GM19395 (cell line): ENCODE data around the gene SIK3.

Experiments
- ATAC-seq: cut with Tn5 transposase; IDR thresholded peaks from one replicate; pipeline ENCODE4 v1.9.1; 2021; ENCODE audit warnings: mild to moderate bottlenecking, moderate library complexity; ENCODE audit not compliant: unreplicated experiment

SIK3 gene

DNA sequence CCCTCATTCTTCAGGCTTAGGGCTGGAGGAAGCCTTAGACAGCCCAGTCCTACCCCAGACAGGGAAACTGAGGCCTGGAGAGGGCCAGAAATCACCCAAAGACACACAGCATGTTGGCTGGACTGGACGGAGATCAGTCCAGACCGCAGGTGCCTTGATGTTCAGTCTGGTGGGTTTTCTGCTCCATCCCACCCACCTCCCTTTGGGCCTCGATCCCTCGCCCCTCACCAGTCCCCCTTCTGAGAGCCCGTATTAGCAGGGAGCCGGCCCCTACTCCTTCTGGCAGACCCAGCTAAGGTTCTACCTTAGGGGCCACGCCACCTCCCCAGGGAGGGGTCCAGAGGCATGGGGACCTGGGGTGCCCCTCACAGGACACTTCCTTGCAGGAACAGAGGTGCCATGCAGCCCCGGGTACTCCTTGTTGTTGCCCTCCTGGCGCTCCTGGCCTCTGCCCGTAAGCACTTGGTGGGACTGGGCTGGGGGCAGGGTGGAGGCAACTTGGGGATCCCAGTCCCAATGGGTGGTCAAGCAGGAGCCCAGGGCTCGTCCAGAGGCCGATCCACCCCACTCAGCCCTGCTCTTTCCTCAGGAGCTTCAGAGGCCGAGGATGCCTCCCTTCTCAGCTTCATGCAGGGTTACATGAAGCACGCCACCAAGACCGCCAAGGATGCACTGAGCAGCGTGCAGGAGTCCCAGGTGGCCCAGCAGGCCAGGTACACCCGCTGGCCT, 267.9 kb downstream of the SIK3 start:
- no peak for ATAC-seq

DNA sequence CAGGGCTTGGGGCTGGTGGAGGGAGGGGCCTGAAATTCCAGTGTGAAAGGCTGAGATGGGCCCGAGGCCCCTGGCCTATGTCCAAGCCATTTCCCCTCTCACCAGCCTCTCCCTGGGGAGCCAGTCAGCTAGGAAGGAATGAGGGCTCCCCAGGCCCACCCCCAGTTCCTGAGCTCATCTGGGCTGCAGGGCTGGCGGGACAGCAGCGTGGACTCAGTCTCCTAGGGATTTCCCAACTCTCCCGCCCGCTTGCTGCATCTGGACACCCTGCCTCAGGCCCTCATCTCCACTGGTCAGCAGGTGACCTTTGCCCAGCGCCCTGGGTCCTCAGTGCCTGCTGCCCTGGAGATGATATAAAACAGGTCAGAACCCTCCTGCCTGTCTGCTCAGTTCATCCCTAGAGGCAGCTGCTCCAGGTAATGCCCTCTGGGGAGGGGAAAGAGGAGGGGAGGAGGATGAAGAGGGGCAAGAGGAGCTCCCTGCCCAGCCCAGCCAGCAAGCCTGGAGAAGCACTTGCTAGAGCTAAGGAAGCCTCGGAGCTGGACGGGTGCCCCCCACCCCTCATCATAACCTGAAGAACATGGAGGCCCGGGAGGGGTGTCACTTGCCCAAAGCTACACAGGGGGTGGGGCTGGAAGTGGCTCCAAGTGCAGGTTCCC, 268.6 kb downstream of the SIK3 start, which contains the start of gene APOC3:
Gene APOC3 (plus strand): TSS at position 383 of the 659 bp plus-strand sequence. CDS start 676 bp downstream, outside the sequence.
- no peak for ATAC-seq

DNA sequence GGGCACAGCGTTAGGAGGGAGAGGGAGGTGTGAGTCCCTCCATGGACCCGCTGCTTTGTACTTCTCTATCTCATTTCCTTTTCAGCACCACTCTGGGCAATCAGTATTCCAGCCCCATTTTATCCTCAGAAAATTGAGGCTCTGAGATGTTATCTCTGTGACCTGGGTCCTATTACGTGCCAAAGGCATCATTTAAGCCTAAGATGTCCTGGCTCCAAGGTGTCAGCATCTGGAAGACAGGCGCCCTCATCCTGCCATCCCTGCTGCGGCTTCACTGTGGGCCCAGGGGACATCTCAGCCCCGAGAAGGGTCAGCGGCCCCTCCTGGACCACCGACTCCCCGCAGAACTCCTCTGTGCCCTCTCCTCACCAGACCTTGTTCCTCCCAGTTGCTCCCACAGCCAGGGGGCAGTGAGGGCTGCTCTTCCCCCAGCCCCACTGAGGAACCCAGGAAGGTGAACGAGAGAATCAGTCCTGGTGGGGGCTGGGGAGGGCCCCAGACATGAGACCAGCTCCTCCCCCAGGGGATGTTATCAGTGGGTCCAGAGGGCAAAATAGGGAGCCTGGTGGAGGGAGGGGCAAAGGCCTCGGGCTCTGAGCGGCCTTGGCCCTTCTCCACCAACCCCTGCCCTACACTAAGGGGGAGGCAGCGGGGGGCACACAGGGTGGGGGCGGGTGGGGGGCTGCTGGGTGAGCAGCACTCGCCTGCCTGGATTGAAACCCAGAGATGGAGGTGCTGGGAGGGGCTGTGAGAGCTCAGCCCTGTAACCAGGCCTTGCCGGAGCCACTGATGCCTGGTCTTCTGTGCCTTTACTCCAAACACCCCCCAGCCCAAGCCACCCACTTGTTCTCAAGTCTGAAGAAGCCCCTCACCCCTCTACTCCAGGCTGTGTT, 269.4 kb downstream of the SIK3 start:
- ATAC-seq, result no peak

DNA sequence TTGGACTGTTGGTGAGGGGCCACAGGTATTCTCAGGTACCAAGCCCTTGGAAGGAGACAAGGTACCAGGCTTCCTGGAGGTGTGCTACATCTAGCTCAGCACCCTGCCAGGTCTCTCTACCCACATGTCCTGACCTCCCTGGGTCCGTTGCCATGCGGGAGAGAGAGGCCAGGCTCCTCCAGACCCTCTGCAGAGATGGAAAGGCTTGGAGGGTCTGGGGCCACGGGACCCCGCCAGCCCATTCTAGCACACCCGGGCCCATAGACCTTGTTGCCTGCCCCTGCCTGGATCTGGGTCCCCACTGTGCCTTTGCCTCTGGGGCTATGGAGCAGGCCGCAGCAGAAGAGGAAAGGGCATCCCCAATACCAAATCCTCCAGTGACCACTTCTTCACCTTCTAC, 270.8 kb downstream of the SIK3 start:
- no peak for ATAC-seq

GRCh38 chr11:116826751-116827431, 271.3 kb downstream of the SIK3 start:
- no peak for ATAC-seq

GRCh38 chr11:116825854-116826750, 272.1 kb downstream of the SIK3 start:
- no peak for ATAC-seq

- no peak for ATAC-seq
Observed at GRCh38 chr11:116825434-116825833, 272.8 kb downstream of the SIK3 start.

DNA sequence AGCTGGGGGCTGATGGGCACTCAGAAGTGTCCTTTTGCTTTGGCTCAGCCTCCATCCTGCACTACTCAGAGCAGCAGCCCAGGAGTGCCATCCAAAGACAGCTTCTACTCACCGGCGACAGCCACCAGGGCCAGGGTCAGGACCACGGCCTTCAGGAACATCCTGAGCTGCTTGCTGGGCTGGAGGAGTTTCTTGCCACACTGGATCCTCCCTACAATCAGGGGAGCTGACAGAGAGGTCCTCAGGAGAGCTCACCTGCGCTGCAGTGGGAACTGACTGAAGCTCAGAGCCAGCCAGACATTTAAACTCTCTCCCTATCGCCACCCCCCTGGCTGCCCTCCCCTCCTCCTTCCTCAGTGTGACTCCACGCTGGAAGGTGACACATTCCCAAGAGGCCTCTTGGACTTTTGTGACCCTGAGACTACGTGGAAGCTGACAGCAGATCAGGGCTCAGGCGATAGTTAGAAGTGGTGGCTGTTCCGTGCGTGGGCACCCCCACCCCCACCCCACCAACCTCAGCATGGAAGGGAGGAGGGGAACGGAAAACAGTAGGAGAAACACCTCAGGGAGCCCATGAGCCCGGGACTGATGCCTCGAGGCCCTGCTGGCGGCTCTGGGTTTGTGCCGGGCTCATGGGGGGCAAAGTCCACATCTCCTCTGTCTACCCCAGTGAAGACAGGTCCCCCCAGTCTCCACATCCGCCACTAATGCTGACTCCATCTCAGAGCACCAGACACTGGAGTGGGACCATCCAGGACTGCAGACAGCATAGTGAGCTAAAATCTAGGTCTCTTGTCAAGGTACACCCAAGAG, 275.0 kb downstream of the SIK3 start, which contains the start of gene APOA4:
Gene APOA4 (minus strand): TSS at position 274 of the 813 bp plus-strand sequence. CDS start 113 bp downstream, at position 161.
- ATAC-seq, result no peak

GRCh38 chr11:116822575-116822974, 275.7 kb downstream of the SIK3 start:
- no peak for ATAC-seq

- ATAC-seq, result no peak
Observed at GRCh38 chr11:116821050-116821918, 276.9 kb downstream of the SIK3 start.

DNA sequence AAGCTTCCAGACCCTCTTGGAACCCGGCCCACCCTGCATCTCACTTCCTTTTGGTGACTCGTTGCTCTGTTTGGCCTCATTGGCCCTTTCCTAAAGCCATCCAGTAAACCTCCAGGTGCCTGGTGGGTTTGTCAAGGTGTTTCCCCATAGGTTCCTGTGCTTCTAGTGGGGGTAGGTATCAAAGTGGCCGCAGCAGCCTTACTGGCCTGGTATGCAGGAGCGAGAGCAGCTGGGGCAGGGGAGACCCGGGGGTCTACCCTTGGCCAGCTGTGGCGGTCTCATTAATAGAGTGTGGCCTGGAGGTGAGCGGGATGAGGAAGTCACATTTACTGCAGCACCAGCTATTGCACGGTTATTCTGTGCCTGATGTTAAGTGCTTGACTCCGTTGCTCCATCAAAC, 279.2 kb downstream of the SIK3 start:
- ATAC-seq, result no peak

- no peak for ATAC-seq
Observed at GRCh38 chr11:116814502-116814901, 283.7 kb downstream of the SIK3 start.

DNA sequence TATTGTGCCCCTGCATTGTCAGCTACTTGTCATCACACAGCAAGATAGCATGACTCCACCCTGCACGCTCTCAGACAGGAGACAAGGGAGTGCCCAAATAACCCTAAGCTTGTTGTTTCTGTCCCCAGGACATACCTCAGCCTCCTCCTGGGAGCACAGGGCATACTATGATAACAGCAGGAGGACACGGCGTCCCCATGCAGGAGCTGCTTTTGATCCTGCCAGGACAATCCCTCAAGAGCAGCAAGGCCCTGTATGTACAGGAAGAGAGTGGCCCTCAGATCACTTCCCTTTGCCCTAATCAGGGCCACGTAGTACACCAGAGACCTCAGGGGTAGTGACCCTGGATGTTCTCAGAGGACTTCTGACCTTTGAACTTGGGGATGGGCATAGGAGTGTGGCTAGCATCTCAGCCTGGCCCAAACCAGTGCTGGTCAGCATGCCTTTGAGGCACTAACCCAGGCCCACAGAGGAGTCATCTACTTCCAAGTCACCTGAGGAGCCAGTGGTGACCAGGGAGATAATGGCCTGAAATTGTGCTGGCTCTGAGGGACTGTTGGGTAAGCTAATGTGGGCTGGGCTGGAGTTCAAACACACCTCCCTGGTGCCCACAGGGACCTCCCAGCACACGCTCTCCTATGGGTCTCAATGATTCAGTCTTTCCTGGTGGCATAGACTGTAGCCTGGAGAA, 284.3 kb downstream of the SIK3 start:
- ATAC-seq, result no peak

GRCh38 chr11:116813170-116813569, 285.1 kb downstream of the SIK3 start:
- no peak for ATAC-seq

- no peak for ATAC-seq
Observed at GRCh38 chr11:116812109-116812508, 286.1 kb downstream of the SIK3 start.

DNA sequence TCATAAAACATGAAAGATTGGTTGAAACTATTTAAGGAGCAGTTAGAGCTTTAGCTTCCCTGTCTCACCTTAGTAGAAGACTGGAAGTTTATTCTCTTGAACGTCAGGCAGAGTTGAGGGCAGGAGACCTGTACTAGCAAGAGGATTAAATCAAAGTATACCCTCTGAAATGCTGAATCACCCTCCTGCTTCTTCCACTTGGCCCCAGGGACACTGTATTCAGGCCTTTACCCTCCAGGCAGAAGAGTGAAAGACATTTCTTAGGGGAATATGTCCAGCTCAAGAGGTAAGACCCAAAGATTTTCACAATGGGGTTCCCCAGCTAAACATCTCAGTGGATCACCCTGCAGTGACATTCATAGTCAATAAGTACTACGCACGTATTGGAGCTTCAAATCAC, 287.0 kb downstream of the SIK3 start:
- no peak for ATAC-seq
